ENCODE data around the gene TSR1. TPM values are rescaled to one million over a fixed set of nuclear protein-coding genes. Genes with fewer than 3 reads are reported as not detected.
"Not testable (repeated sequence)": the region's sequence is repeated elsewhere in the genome, so short reads cannot be mapped to it uniquely, and the experiment has no call there.

TSR1 gene
- total RNA-seq, 6 experiments from 2014 or later, result 35.9 to 43.2 (median 37.6) TPM

DNA sequence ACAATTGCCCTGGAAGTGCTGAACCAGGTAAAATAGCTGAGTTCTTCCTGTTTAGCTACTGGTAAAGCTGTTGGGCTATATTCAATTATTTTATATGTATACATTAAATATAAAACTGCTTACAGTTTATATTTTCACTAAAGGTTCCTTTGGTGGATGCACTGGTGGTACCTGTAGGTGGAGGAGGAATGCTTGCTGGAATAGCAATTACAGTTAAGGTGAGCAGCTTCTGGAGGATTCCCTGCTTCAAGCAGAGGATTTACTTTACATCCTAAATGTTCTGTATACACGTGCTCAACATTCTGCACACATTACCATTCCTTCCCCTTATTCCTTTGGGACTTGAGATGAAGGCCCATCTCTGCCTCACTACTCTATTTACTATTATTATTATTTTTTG is 14.9 kb downstream of the TSR1 start:
- Mint-ChIP-seq H3K4me1 (ENCODE audit: low read depth) (no peaks in the 10 kb centered on the region), H3K27ac (no peak overlapping the region), H3K27me3 (ENCODE audit: insufficient read depth) (peaks cover 3% of the 10 kb centered on the region; the same call in 1 of the 2 replicates), H3K36me3 (ENCODE audit: low read depth) (peaks cover 38% of the 10 kb centered on the region), H3K4me3 (no peak overlapping the region), H3K9me3 (no peaks in the 10 kb centered on the region)
- TF ChIP-seq, protein P1, sequence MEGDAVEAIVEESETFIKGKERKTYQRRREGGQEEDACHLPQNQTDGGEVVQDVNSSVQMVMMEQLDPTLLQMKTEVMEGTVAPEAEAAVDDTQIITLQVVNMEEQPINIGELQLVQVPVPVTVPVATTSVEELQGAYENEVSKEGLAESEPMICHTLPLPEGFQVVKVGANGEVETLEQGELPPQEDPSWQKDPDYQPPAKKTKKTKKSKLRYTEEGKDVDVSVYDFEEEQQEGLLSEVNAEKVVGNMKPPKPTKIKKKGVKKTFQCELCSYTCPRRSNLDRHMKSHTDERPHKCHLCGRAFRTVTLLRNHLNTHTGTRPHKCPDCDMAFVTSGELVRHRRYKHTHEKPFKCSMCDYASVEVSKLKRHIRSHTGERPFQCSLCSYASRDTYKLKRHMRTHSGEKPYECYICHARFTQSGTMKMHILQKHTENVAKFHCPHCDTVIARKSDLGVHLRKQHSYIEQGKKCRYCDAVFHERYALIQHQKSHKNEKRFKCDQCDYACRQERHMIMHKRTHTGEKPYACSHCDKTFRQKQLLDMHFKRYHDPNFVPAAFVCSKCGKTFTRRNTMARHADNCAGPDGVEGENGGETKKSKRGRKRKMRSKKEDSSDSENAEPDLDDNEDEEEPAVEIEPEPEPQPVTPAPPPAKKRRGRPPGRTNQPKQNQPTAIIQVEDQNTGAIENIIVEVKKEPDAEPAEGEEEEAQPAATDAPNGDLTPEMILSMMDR (IDR thresholded peaks at IDR 0.05), result no peak
- no peak for DNase-seq

DNA sequence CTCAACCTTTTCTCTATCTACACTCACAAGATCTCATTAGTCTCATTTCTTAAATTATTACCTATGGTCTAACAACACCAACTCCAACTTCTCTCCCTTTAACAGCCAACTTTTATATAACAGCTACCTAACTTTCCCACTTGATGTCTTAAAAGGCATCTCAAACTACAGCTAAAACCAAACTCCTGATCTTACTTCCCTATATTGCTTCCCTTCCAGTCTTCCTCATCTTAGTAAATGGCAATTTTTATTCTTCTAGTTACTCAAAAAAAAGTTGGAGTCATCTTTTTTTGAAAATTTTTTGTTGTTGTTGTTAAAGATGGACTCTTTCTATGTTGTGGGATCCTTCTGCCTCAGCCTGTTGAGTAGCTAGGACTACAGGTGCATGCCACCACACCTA is 17.2 kb downstream of the TSR1 start:
- no peak for DNase-seq
- H3K9me3 Mint-ChIP-seq, result no peaks in the 10 kb centered on the region
- peaks cover 27% of the 10 kb centered on the region for H3K36me3 Mint-ChIP-seq (ENCODE audit: low read depth)
- H3K27ac Mint-ChIP-seq, result no peak overlapping the region
- no peak overlapping the region for H3K4me3 Mint-ChIP-seq
- TF ChIP-seq, protein P1 (IDR thresholded peaks at IDR 0.05), result no peak
- H3K27me3 Mint-ChIP-seq (ENCODE audit: insufficient read depth), result peaks cover 3% of the 10 kb centered on the region; the same call in 1 of the 2 replicates
- H3K4me1 Mint-ChIP-seq (ENCODE audit: low read depth), result no peaks in the 10 kb centered on the region

DNA sequence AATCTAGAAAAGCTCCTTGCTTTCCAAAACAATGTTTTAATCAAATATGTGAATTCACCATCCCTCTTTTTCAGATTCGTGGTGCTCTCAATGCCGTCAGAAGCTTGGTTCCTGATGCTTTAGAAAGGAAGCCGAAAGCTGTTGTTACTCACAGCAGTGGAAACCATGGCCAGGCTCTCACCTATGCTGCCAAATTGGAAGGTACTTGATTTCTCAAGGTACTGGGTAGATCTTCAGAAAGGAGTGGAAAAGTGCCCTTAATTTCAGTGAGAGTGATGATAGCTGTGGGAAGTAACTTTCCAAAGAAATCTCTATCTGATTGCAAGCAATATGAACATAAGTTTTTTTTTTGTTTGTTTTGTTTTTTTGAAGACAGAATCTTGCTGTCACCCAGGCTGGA is 18.5 kb downstream of the TSR1 start:
- Mint-ChIP-seq H3K9me3 (no peaks in the 10 kb centered on the region), H3K4me1 (ENCODE audit: low read depth) (no peaks in the 10 kb centered on the region), H3K4me3 (no peak overlapping the region), H3K36me3 (ENCODE audit: low read depth) (peaks cover 15% of the 10 kb centered on the region), H3K27me3 (ENCODE audit: insufficient read depth) (peaks cover 3% of the 10 kb centered on the region; the same call in 1 of the 2 replicates), H3K27ac (no peak overlapping the region)
- DNase-seq, result no peak
- TF ChIP-seq, protein P1 (IDR thresholded peaks at IDR 0.05), result no peak

DNA sequence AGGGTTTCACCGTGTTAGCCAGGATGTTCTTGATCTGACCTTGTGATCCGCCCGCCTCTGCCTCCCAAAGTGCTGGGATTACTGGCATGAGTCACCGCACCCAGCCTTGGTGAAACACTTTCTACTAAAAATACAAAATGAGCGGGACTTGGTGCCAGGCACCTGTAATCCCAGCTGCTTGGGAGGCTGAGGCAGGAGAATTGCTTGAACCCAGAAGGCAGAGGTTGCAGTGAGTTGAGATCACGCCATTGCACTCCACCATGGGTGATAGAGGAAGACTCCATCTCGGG is 19.4 kb downstream of the TSR1 start:
- not testable (repeated sequence) for H3K27ac Mint-ChIP-seq; H3K4me3 Mint-ChIP-seq; H3K4me1 Mint-ChIP-seq (ENCODE audit: low read depth); H3K9me3 Mint-ChIP-seq; H3K27me3 Mint-ChIP-seq (ENCODE audit: insufficient read depth); DNase-seq
- peaks cover 13% of the 10 kb centered on the region for H3K36me3 Mint-ChIP-seq (ENCODE audit: low read depth)

DNA sequence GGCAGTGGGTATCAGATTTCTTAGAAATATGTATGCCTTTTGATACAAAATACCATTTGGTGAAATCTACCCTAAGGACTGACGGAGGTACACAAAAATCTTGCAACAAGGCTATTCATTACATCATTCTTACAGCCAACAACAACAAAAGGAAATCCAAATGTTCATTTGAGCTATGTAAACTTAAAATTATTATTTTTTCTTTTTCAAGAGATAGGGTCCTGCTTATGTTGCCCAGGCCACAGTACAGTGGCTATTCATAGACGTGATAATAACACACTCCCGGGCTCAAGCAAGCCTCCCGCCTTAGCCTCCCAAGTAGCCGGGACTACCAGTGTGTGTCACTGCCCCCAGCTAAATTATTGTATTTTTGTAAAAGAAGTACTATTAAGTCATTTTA is 23.5 kb downstream of the TSR1 start:
- peaks cover 10% of the 10 kb centered on the region for H3K4me1 Mint-ChIP-seq (ENCODE audit: low read depth)
- H3K36me3 Mint-ChIP-seq (ENCODE audit: low read depth), result 0 out of 2 replicates have a peak, but pooled peaks cover 5% of the 10 kb centered on the region
- H3K27ac Mint-ChIP-seq, result no peak overlapping the region
- no peak overlapping the region for H3K4me3 Mint-ChIP-seq
- H3K27me3 Mint-ChIP-seq (ENCODE audit: insufficient read depth), result no peaks in the 10 kb centered on the region; the same call in 1 of the 2 replicates
- no peaks in the 10 kb centered on the region for H3K9me3 Mint-ChIP-seq
- TF ChIP-seq, protein P1 (IDR thresholded peaks at IDR 0.05), result no peak
- no peak for DNase-seq

DNA sequence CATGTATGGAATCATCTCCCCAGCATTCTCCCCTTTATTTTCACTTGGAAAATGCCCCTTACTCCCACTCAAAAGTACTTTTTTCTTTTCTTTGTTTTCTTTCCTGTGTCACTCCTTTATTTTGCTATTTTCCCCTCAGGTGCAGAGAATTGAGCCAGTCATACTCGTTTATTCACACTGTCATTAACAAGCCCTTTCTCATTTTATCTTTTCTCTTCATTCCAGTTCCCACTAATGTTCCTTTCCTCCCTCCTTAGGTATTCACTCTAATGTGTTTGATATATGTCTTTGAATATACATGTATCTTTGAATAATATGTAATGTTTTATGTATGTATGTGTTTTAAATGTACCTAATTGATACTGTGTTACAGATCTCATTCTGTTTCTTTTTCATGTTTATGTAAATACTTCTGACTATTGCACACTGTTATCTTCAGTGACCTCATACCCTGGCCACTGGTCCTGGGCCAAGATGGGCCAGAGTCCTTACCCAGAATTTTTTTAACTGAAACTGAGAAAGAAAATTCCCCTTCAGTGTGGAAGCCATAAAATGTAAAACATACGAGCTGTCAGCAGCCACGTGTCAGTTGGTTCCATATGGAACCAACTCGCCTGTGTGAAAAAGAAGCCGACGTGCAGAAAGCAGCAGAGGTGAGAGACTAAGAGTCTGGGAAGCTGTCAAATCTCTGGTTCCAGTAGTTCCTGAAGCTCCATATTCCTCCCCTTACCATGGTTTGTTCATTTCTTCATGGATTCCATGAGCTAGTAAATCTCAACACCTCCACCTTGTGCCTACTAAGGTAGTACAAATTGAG is 26.7 kb downstream of the TSR1 start:
- Mint-ChIP-seq H3K4me3 (no peak overlapping the region), H3K36me3 (ENCODE audit: low read depth) (peaks cover 20% of the 10 kb centered on the region; the same call in 1 of the 2 replicates), H3K27ac (peak overlapping the region; percentile 52), H3K27me3 (ENCODE audit: insufficient read depth) (no peaks in the 10 kb centered on the region; the same call in 1 of the 2 replicates), H3K9me3 (no peaks in the 10 kb centered on the region), H3K4me1 (ENCODE audit: low read depth) (peaks cover 27% of the 10 kb centered on the region)
- DNase-seq, result no peak
- TF ChIP-seq, protein P1 (IDR thresholded peaks at IDR 0.05), result no peak
